ENCODE measurements around the gene STIM2.

The STIM2 gene

DNA sequence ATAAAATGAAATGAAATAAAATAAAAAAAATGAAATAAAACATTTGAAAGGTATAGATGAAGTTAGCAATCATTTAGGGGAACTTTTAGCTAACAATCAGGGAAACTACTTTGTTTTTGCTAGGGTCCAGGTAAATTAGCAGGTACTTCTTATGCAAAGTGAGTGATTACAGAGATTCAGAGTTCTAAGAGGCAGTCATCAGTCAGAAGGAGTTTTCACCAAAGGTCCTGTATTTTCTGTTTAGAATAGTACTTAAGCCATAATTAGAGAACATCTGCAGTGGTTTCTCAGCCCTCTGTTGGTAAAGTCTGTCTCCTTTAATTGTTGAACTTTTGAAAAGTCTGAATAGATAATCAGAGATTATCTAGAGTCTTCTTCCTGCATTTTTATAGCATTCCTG is 50.6 kb downstream of the STIM2 start:
- TF ChIP-seq, protein P1, sequence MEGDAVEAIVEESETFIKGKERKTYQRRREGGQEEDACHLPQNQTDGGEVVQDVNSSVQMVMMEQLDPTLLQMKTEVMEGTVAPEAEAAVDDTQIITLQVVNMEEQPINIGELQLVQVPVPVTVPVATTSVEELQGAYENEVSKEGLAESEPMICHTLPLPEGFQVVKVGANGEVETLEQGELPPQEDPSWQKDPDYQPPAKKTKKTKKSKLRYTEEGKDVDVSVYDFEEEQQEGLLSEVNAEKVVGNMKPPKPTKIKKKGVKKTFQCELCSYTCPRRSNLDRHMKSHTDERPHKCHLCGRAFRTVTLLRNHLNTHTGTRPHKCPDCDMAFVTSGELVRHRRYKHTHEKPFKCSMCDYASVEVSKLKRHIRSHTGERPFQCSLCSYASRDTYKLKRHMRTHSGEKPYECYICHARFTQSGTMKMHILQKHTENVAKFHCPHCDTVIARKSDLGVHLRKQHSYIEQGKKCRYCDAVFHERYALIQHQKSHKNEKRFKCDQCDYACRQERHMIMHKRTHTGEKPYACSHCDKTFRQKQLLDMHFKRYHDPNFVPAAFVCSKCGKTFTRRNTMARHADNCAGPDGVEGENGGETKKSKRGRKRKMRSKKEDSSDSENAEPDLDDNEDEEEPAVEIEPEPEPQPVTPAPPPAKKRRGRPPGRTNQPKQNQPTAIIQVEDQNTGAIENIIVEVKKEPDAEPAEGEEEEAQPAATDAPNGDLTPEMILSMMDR (IDR thresholded peaks at IDR 0.05; ENCODE audit: poor library complexity, severe bottlenecking): no peak

DNA sequence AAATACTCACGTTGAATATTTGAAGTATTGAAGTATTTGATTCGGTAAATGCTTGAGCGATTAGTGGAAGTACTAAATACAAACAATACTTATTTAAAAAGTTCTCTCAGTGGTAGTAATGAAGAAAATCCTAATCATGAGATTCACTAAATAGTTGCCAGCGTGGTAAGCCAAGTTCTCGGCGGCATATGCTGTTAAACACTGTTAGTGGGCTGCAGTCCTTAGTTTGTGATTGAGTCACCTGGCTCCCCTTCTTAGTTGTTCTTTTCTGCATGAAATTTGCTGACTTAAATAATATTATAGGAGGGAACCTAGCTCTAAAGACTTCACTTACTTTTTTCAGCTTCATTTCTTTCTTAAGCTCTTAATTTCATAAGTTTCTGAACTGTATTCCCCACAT is 51.4 kb downstream of the STIM2 start:
- DNase-seq (ENCODE audit: low spot score): no peak
- TF ChIP-seq, protein P1 (IDR thresholded peaks at IDR 0.05; ENCODE audit: poor library complexity, severe bottlenecking): no peak
- Histone ChIP-seq H3K27me3 (ENCODE audit: insufficient read depth, poor library complexity, severe bottlenecking) (no peaks in the 10 kb centered on the region), H3K27ac (ENCODE audit: poor library complexity, severe bottlenecking) (no peak overlapping the region), H3K36me3 (ENCODE audit: low read depth) (no peaks in the 10 kb centered on the region), H3K9me3 (ENCODE audit: severe bottlenecking) (peaks cover 2% of the 10 kb centered on the region), H3K4me3 (ENCODE audit: severe bottlenecking) (no peak overlapping the region), H3K4me1 (ENCODE audit: insufficient read depth, poor library complexity, severe bottlenecking) (no peaks in the 10 kb centered on the region)
- ATAC-seq (ENCODE audit: low read depth): no peak

More for the DNA sequence above, 50.6 kb downstream of the STIM2 start:
- no peak overlapping the region for H3K27ac ChIP-seq (ENCODE audit: poor library complexity, severe bottlenecking)
- no peak overlapping the region for H3K4me3 ChIP-seq (ENCODE audit: severe bottlenecking)
- ATAC-seq (ENCODE audit: low read depth): no peak
- DNase-seq (ENCODE audit: low spot score): no peak
- no peaks in the 10 kb centered on the region for H3K36me3 ChIP-seq (ENCODE audit: low read depth)
- no peaks in the 10 kb centered on the region for H3K27me3 ChIP-seq (ENCODE audit: insufficient read depth, poor library complexity, severe bottlenecking)
- H3K4me1 ChIP-seq (ENCODE audit: insufficient read depth, poor library complexity, severe bottlenecking): no peaks in the 10 kb centered on the region
- peaks cover 2% of the 10 kb centered on the region for H3K9me3 ChIP-seq (ENCODE audit: severe bottlenecking)

DNA sequence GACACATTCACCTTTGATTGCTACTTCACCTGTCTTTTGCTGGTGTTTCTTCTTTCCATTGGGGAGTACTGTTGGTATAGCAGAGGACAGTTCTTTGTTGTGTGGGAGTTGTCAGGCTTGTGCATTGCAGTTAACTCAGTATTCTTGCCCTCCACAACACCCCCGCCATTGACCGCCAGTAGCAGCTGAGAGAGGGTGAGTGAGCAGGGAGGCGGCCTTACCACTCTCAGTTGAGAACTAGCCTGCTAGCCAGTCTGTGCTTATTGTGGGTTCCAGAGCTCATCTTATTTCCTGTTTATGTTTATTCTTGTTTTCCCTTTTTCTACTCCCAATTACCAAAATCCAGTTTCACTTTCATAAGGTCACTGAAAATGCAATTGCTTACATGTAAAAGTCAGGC is 52.2 kb downstream of the STIM2 start:
- no peak for DNase-seq (ENCODE audit: low spot score)
- TF ChIP-seq, protein P1 (IDR thresholded peaks at IDR 0.05; ENCODE audit: poor library complexity, severe bottlenecking): no peak
- no peaks in the 10 kb centered on the region for H3K4me1 ChIP-seq (ENCODE audit: insufficient read depth, poor library complexity, severe bottlenecking)

DNA sequence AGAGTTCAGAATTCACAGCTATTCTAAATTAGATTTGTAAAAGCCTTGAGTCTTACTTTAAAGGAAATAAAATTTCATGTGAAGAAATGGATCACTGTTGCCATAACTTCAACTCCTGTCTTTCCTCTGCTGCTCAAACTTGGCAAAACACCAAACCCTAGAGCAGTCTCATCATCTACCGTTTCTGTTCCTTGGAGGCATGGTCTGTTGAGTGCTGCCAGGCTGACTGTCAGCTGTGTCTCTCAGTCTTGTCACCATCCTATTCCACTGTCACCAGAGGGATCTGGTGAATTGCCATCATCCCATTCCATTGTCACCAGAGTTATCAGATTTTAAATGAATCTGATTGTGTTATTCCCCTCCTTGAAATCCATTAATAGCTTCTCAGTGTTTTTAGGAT is 55.6 kb downstream of the STIM2 start:
- no peaks in the 10 kb centered on the region for H3K27me3 ChIP-seq (ENCODE audit: insufficient read depth, poor library complexity, severe bottlenecking)
- H3K36me3 ChIP-seq (ENCODE audit: low read depth): no peaks in the 10 kb centered on the region
- H3K4me3 ChIP-seq (ENCODE audit: severe bottlenecking): no peak overlapping the region
- ATAC-seq (ENCODE audit: low read depth) (no peak), DNase-seq (ENCODE audit: low spot score) (no peak)
- H3K9me3 ChIP-seq (ENCODE audit: severe bottlenecking): no peaks in the 10 kb centered on the region
- H3K27ac ChIP-seq (ENCODE audit: poor library complexity, severe bottlenecking): no peak overlapping the region
- TF ChIP-seq, protein P1 (IDR thresholded peaks at IDR 0.05; ENCODE audit: poor library complexity, severe bottlenecking): no peak
- no peaks in the 10 kb centered on the region for H3K4me1 ChIP-seq (ENCODE audit: insufficient read depth, poor library complexity, severe bottlenecking)

More for the DNA sequence above, 52.2 kb downstream of the STIM2 start:
- no peak for ATAC-seq (ENCODE audit: low read depth)
- Histone ChIP-seq H3K4me3 (ENCODE audit: severe bottlenecking) (no peak overlapping the region), H3K36me3 (ENCODE audit: low read depth) (no peaks in the 10 kb centered on the region), H3K27ac (ENCODE audit: poor library complexity, severe bottlenecking) (no peak overlapping the region), H3K27me3 (ENCODE audit: insufficient read depth, poor library complexity, severe bottlenecking) (no peaks in the 10 kb centered on the region), H3K9me3 (ENCODE audit: severe bottlenecking) (no peaks in the 10 kb centered on the region)

DNA sequence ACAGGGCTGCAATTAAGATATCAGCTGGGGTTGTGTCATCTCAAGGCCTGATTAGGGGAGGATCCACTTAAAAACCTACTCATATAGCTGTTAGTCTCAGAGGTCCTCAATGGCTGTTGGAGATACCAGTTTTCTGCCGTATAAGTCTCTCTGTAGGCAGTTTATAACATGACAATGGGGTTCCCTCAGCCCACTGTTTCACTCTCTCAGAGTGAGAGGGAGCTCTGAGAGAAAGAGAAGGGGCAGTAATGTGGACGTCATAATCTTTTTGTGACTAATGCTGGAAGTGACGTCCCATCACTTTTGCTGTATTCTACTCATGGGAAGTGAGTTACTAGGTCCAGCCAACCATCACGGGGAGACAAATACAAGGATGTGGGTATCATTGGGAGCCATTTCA is 70.3 kb downstream of the STIM2 start:
- H3K9me3 ChIP-seq (ENCODE audit: severe bottlenecking): no peaks in the 10 kb centered on the region
- no peak for DNase-seq (ENCODE audit: low spot score)
- H3K36me3 ChIP-seq (ENCODE audit: low read depth): no peaks in the 10 kb centered on the region
- H3K4me3 ChIP-seq (ENCODE audit: severe bottlenecking): no peak overlapping the region
- H3K27me3 ChIP-seq (ENCODE audit: insufficient read depth, poor library complexity, severe bottlenecking): no peaks in the 10 kb centered on the region
- TF ChIP-seq, protein P1 (IDR thresholded peaks at IDR 0.05; ENCODE audit: poor library complexity, severe bottlenecking): no peak
- H3K27ac ChIP-seq (ENCODE audit: poor library complexity, severe bottlenecking): no peak overlapping the region
- H3K4me1 ChIP-seq (ENCODE audit: insufficient read depth, poor library complexity, severe bottlenecking): no peaks in the 10 kb centered on the region
- ATAC-seq (ENCODE audit: low read depth): no peak
